ENCODE results near the gene SLC39A5. TPM values are rescaled to one million over a fixed set of nuclear protein-coding genes. Genes with fewer than 3 reads are reported as not detected.

The SLC39A5 gene
- total and polyA plus RNA-seq, 2 of the 13 experiments (the other 11 are each of a cell fraction or from before 2014, with no cell fraction given) = 59.7 to 101 TPM

DNA sequence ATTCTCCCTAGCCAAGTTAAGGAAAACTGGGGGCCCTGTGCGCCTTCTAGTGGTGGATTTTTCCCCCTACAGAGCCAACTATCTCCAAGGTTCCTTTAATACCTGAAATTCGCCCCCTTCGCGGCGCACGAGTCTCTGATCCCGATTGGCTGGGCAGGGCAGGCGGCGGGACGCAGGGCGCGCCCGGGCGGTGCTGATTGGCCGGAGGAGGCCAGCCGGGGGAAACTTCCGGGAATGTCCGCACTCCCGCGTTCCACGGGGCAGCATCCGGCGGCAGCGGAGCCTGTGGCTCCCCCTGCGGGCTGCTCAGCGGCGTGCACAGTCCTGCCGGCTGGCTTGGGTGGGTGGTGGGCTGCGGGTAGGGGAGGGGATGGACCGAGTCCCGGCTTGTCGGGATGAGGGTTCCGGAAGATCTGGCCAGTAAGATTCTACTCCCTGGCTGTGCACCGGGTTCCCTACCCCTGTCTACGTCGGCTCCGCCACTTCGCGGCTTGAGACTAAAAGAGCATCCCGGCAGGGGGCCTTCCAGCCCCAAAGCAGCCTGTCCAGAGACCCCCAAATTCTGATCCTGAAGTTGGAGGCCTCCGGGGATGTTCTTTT lies 5.6 kb upstream of the SLC39A5 start, which contains the start of gene NABP2 (continued):
- TF ChIP-seq, protein P1, sequence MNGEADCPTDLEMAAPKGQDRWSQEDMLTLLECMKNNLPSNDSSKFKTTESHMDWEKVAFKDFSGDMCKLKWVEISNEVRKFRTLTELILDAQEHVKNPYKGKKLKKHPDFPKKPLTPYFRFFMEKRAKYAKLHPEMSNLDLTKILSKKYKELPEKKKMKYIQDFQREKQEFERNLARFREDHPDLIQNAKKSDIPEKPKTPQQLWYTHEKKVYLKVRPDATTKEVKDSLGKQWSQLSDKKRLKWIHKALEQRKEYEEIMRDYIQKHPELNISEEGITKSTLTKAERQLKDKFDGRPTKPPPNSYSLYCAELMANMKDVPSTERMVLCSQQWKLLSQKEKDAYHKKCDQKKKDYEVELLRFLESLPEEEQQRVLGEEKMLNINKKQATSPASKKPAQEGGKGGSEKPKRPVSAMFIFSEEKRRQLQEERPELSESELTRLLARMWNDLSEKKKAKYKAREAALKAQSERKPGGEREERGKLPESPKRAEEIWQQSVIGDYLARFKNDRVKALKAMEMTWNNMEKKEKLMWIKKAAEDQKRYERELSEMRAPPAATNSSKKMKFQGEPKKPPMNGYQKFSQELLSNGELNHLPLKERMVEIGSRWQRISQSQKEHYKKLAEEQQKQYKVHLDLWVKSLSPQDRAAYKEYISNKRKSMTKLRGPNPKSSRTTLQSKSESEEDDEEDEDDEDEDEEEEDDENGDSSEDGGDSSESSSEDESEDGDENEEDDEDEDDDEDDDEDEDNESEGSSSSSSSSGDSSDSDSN (CRISPR knock-in tag; IDR thresholded peaks at IDR 0.05) = peak; percentile 46
- TF ChIP-seq, protein P2, sequence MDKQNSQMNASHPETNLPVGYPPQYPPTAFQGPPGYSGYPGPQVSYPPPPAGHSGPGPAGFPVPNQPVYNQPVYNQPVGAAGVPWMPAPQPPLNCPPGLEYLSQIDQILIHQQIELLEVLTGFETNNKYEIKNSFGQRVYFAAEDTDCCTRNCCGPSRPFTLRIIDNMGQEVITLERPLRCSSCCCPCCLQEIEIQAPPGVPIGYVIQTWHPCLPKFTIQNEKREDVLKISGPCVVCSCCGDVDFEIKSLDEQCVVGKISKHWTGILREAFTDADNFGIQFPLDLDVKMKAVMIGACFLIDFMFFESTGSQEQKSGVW (CRISPR knock-in tag; IDR thresholded peaks at IDR 0.05; ENCODE audit: borderline replicate concordance) = no peak
- TF ChIP-seq SETDB1 (CRISPR knock-in tag; IDR thresholded peaks at IDR 0.05; ENCODE audit: borderline replicate concordance) (no peak), ZMAT3 (CRISPR knock-in tag; conservative IDR thresholded peaks at IDR 0.05) (no peak; the same call in 1 of the 2 replicates), ZMYM4 (CRISPR knock-in tag; IDR thresholded peaks at IDR 0.05) (peak; percentile 95), ARNT2 (CRISPR knock-in tag; IDR thresholded peaks at IDR 0.05; ENCODE audit: low read depth) (peak; percentile 50; the same call in 1 of the 2 replicates), ZBTB38 (CRISPR knock-in tag; IDR thresholded peaks at IDR 0.05) (0 out of 2 replicates have a peak, but pooled peaks have one; percentile 13), AKAP8 (CRISPR knock-in tag; IDR thresholded peaks at IDR 0.05) (peak; percentile 43; the same call in 1 of the 2 replicates), DMAP1 (CRISPR knock-in tag; IDR thresholded peaks at IDR 0.05) (peak; percentile 46; the same call in 1 of the 2 replicates), ZNF605 (CRISPR knock-in tag; IDR thresholded peaks at IDR 0.05) (peak; percentile 92), KAT8 (CRISPR knock-in tag; IDR thresholded peaks at IDR 0.05) (peak; percentile 88), TOE1 (CRISPR knock-in tag; IDR thresholded peaks at IDR 0.05) (no peak), ZNF616 (CRISPR knock-in tag; IDR thresholded peaks at IDR 0.05; ENCODE audit: low read depth) (no peak), RELA (CRISPR knock-in tag; IDR thresholded peaks at IDR 0.05) (no peak), ATF7-NPFF (CRISPR knock-in tag; IDR thresholded peaks at IDR 0.05; ENCODE audit: low read depth) (peak; percentile 68; the same call in 1 of the 2 replicates), THAP11 (CRISPR knock-in tag; IDR thresholded peaks at IDR 0.05) (peak; percentile 88), NR2C2 (CRISPR knock-in tag; IDR thresholded peaks at IDR 0.05; ENCODE audit: borderline replicate concordance) (peak; percentile 28; the same call in 1 of the 2 replicates)
- TF ChIP-seq, protein P3, sequence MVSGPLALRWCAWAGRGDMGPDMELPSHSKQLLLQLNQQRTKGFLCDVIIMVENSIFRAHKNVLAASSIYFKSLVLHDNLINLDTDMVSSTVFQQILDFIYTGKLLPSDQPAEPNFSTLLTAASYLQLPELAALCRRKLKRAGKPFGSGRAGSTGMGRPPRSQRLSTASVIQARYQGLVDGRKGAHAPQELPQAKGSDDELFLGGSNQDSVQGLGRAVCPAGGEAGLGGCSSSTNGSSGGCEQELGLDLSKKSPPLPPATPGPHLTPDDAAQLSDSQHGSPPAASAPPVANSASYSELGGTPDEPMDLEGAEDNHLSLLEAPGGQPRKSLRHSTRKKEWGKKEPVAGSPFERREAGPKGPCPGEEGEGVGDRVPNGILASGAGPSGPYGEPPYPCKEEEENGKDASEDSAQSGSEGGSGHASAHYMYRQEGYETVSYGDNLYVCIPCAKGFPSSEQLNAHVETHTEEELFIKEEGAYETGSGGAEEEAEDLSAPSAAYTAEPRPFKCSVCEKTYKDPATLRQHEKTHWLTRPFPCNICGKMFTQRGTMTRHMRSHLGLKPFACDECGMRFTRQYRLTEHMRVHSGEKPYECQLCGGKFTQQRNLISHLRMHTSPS (CRISPR knock-in tag; IDR thresholded peaks at IDR 0.05; ENCODE audit: low read depth) = no peak
- TF ChIP-seq, protein P4, sequence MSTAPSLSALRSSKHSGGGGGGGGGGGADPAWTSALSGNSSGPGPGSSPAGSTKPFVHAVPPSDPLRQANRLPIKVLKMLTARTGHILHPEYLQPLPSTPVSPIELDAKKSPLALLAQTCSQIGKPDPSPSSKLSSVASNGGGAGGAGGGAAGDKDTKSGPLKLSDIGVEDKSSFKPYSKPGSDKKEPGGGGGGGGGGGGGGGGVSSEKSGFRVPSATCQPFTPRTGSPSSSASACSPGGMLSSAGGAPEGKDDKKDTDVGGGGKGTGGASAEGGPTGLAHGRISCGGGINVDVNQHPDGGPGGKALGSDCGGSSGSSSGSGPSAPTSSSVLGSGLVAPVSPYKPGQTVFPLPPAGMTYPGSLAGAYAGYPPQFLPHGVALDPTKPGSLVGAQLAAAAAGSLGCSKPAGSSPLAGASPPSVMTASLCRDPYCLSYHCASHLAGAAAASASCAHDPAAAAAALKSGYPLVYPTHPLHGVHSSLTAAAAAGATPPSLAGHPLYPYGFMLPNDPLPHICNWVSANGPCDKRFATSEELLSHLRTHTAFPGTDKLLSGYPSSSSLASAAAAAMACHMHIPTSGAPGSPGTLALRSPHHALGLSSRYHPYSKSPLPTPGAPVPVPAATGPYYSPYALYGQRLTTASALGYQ (CRISPR knock-in tag; IDR thresholded peaks at IDR 0.05) = no peak
- TF ChIP-seq, protein P5, sequence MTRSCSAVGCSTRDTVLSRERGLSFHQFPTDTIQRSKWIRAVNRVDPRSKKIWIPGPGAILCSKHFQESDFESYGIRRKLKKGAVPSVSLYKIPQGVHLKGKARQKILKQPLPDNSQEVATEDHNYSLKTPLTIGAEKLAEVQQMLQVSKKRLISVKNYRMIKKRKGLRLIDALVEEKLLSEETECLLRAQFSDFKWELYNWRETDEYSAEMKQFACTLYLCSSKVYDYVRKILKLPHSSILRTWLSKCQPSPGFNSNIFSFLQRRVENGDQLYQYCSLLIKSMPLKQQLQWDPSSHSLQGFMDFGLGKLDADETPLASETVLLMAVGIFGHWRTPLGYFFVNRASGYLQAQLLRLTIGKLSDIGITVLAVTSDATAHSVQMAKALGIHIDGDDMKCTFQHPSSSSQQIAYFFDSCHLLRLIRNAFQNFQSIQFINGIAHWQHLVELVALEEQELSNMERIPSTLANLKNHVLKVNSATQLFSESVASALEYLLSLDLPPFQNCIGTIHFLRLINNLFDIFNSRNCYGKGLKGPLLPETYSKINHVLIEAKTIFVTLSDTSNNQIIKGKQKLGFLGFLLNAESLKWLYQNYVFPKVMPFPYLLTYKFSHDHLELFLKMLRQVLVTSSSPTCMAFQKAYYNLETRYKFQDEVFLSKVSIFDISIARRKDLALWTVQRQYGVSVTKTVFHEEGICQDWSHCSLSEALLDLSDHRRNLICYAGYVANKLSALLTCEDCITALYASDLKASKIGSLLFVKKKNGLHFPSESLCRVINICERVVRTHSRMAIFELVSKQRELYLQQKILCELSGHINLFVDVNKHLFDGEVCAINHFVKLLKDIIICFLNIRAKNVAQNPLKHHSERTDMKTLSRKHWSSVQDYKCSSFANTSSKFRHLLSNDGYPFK (CRISPR knock-in tag; IDR thresholded peaks at IDR 0.05; ENCODE audit: borderline replicate concordance) = peak; percentile 78; the same call in 1 of the 2 replicates

Data from HepG2 (cell line).